ENCODE results near the gene RSRC1.

RSRC1 gene

GRCh38 chr3:158086361-158086760 is 23.5 kb upstream of the RSRC1 start:
- Histone ChIP-seq H2BK5ac (ENCODE audit: low read length) (no peak overlapping the region), H2AK5ac (ENCODE audit: low read depth, low read length) (no peak overlapping the region), H3K27me3 (ENCODE audit: control insufficient read depth in 3 of 3, insufficient read depth in 3 of 3, low read depth in 1 of 3, low read length in 3 of 3) (peaks cover 0 to 24% (median 0%) of the 10 kb centered on the region in 3 experiments), H3K79me1 (ENCODE audit: low read depth, low read length) (no peaks in the 10 kb centered on the region), H3K36me3 (replicated peaks in 1 of 2; ENCODE audit: control insufficient read depth in 2 of 2, insufficient read depth in 2 of 2, low read length in 2 of 2) (no peaks in the 10 kb centered on the region), H4K8ac (ENCODE audit: low read depth, low read length) (no peak overlapping the region), H3K4me1 (ENCODE audit: control insufficient read depth in 2 of 2, insufficient read depth in 1 of 2, low read depth in 1 of 2, low read length in 2 of 2) (no peaks in the 10 kb centered on the region), H2AFZ (ENCODE audit: low read length) (no peak overlapping the region), H2BK15ac (ENCODE audit: low read length) (no peak overlapping the region), H3K18ac (ENCODE audit: low read length) (no peak overlapping the region), H3K27ac (replicated peaks; ENCODE audit: low read length) (no peak overlapping the region), H3K4ac (ENCODE audit: low read length) (no peak overlapping the region), H2BK120ac (ENCODE audit: low read depth, low read length) (no peak overlapping the region), H4K91ac (ENCODE audit: low read depth, low read length, poor library complexity) (no peak overlapping the region), H3K9ac (ENCODE audit: low read depth, low read length, poor library complexity) (no peak overlapping the region), H3K14ac (ENCODE audit: low read length) (no peak overlapping the region), H3K4me3 (ENCODE audit: low read length in 2 of 2) (no peak overlapping the region), H3K4me2 (ENCODE audit: insufficient read depth, low read length, poor library complexity, severe bottlenecking) (no peak overlapping the region), H3K9me3 (replicated peaks in 1 of 2; ENCODE audit: control insufficient read depth in 2 of 2, insufficient read depth in 1 of 2, low read depth in 1 of 2, low read length in 2 of 2) (no peaks in the 10 kb centered on the region), H2BK12ac (ENCODE audit: low read length) (no peak overlapping the region), H3K23ac (ENCODE audit: low read depth, low read length, poor library complexity) (no peak overlapping the region)
- no peak for DNase-seq (ENCODE audit: low spot score)
- WGBS, 2 donors (ENCODE audit: extremely low coverage in 2 of 2, insufficient read length in 2 of 2, insufficient replicate concordance in 1 of 2): no CpG with 5 or more reads among the region's 1 CpG

- no peak overlapping the region for H4K91ac ChIP-seq (ENCODE audit: low read depth, low read length, poor library complexity)
- H2BK120ac ChIP-seq (ENCODE audit: low read depth, low read length): no peak overlapping the region
- no peak overlapping the region for H3K27ac ChIP-seq (replicated peaks; ENCODE audit: low read length)
- H3K4ac ChIP-seq (ENCODE audit: low read length): no peak overlapping the region
- no peak overlapping the region for H4K8ac ChIP-seq (ENCODE audit: low read depth, low read length)
- H2BK12ac ChIP-seq (ENCODE audit: low read length): no peak overlapping the region
- H3K14ac ChIP-seq (ENCODE audit: low read length): no peak overlapping the region
- no peak overlapping the region for H3K4me2 ChIP-seq (ENCODE audit: insufficient read depth, low read length, poor library complexity, severe bottlenecking)
- no peak overlapping the region for H3K23ac ChIP-seq (ENCODE audit: low read depth, low read length, poor library complexity)
- no peak overlapping the region for H3K18ac ChIP-seq (ENCODE audit: low read length)
- no peak overlapping the region for H3K9ac ChIP-seq (ENCODE audit: low read depth, low read length, poor library complexity)
- no peak overlapping the region for H2AFZ ChIP-seq (ENCODE audit: low read length)
- H3K27me3 ChIP-seq (ENCODE audit: control insufficient read depth in 3 of 3, insufficient read depth in 3 of 3, low read depth in 1 of 3, low read length in 3 of 3): peaks cover 0 to 28% (median 0%) of the 10 kb centered on the region in 3 experiments
- no peak overlapping the region for H2BK15ac ChIP-seq (ENCODE audit: low read length)
- H2BK5ac ChIP-seq (ENCODE audit: low read length): no peak overlapping the region
- no peaks in the 10 kb centered on the region for H3K9me3 ChIP-seq (replicated peaks in 1 of 2; ENCODE audit: control insufficient read depth in 2 of 2, insufficient read depth in 1 of 2, low read depth in 1 of 2, low read length in 2 of 2)
- no peaks in the 10 kb centered on the region for H3K4me1 ChIP-seq (ENCODE audit: control insufficient read depth in 2 of 2, insufficient read depth in 1 of 2, low read depth in 1 of 2, low read length in 2 of 2)
- no peaks in the 10 kb centered on the region for H3K36me3 ChIP-seq (replicated peaks in 1 of 2; ENCODE audit: control insufficient read depth in 2 of 2, insufficient read depth in 2 of 2, low read length in 2 of 2)
- DNase-seq (ENCODE audit: low spot score): no peak
- H2AK5ac ChIP-seq (ENCODE audit: low read depth, low read length): no peak overlapping the region
- no peaks in the 10 kb centered on the region for H3K79me1 ChIP-seq (ENCODE audit: low read depth, low read length)
- no CpG with 5 or more reads among the region's 2 CpGs for WGBS, 2 donors (ENCODE audit: extremely low coverage in 2 of 2, insufficient read length in 2 of 2, insufficient replicate concordance in 1 of 2)
- no peak overlapping the region for H3K4me3 ChIP-seq (ENCODE audit: low read length in 2 of 2)
These were observed 23.1 kb upstream of the RSRC1 start for GRCh38 chr3:158086776-158087175.

DNA sequence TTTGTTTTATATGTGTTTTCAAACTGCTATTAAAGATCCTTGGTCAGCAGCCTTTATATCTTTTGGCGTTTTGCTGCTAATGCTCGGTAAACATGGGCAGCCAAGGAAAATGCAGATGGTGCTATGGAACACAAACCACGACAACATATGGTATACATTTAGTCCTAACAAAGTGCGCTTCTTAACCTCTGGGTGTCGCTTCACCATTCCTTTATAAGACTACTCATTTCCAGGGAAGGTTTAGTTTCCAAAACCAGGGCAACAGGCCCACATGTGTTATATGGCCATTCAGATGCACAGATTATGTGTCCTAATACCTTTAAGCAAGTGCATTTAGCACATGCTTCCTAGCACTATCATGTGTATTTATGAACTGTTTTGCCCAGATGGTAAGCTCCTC is 18.4 kb upstream of the RSRC1 start:
- H4K8ac ChIP-seq (ENCODE audit: low read depth, low read length): no peak overlapping the region

DNA sequence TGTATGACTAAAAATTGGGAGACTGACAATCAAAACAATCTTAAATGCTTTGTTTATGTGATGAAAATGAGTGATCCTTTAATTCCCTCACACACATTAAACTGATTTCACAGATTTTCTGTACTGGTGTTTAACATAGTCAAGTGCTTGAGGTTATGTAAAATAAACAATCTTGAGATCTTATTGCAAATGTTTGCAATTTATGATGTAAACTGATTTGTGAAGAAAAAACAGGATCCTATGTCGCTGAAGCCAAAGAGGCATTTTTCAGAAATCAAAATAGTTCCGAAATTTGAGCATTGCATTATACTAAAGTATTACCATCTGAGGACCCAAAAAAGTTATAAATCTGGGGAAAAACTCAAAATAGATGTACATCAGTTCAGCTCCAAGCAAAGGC is 16.4 kb upstream of the RSRC1 start:
- Histone ChIP-seq H3K79me1 (ENCODE audit: low read depth, low read length) (no peaks in the 10 kb centered on the region), H2AK5ac (ENCODE audit: low read depth, low read length) (no peak overlapping the region), H3K9ac (ENCODE audit: low read depth, low read length, poor library complexity) (no peak overlapping the region), H3K23ac (ENCODE audit: low read depth, low read length, poor library complexity) (no peak overlapping the region), H3K4ac (ENCODE audit: low read length) (no peak overlapping the region), H2BK12ac (ENCODE audit: low read length) (no peak overlapping the region), H3K36me3 (replicated peaks in 1 of 2; ENCODE audit: control insufficient read depth in 2 of 2, insufficient read depth in 2 of 2, low read length in 2 of 2) (no peaks in the 10 kb centered on the region), H3K27ac (replicated peaks; ENCODE audit: low read length) (no peak overlapping the region), H2AFZ (ENCODE audit: low read length) (no peak overlapping the region), H3K4me1 (ENCODE audit: control insufficient read depth in 2 of 2, insufficient read depth in 1 of 2, low read depth in 1 of 2, low read length in 2 of 2) (peaks cover 4 to 9% of the 10 kb centered on the region in 2 donors), H3K27me3 (ENCODE audit: control insufficient read depth in 3 of 3, insufficient read depth in 3 of 3, low read depth in 1 of 3, low read length in 3 of 3) (peaks cover 21 to 86% (median 40%) of the 10 kb centered on the region in 3 experiments), H2BK5ac (ENCODE audit: low read length) (no peak overlapping the region), H3K14ac (ENCODE audit: low read length) (no peak overlapping the region), H3K9me3 (replicated peaks in 1 of 2; ENCODE audit: control insufficient read depth in 2 of 2, insufficient read depth in 1 of 2, low read depth in 1 of 2, low read length in 2 of 2) (no peaks in the 10 kb centered on the region), H2BK15ac (ENCODE audit: low read length) (no peak overlapping the region), H3K4me2 (ENCODE audit: insufficient read depth, low read length, poor library complexity, severe bottlenecking) (no peak overlapping the region), H2BK120ac (ENCODE audit: low read depth, low read length) (no peak overlapping the region), H3K4me3 (ENCODE audit: low read length in 2 of 2) (no peak overlapping the region), H3K18ac (ENCODE audit: low read length) (no peak overlapping the region), H4K91ac (ENCODE audit: low read depth, low read length, poor library complexity) (no peak overlapping the region), H4K8ac (ENCODE audit: low read depth, low read length) (no peak overlapping the region)
- DNase-seq (ENCODE audit: low spot score): no peak
- no CpG with 5 or more reads among the region's 2 CpGs for WGBS, 2 donors (ENCODE audit: extremely low coverage in 2 of 2, insufficient read length in 2 of 2, insufficient replicate concordance in 1 of 2)

More for the DNA sequence above, 18.4 kb upstream of the RSRC1 start:
- peaks cover 0 to 5% of the 10 kb centered on the region in 2 donors for H3K4me1 ChIP-seq (ENCODE audit: control insufficient read depth in 2 of 2, insufficient read depth in 1 of 2, low read depth in 1 of 2, low read length in 2 of 2)
- H3K27ac ChIP-seq (replicated peaks; ENCODE audit: low read length): no peak overlapping the region
- H2BK120ac ChIP-seq (ENCODE audit: low read depth, low read length): no peak overlapping the region
- H3K27me3 ChIP-seq (ENCODE audit: control insufficient read depth in 3 of 3, insufficient read depth in 3 of 3, low read depth in 1 of 3, low read length in 3 of 3): peaks cover 16 to 70% (median 25%) of the 10 kb centered on the region in 3 experiments
- no peak for DNase-seq (ENCODE audit: low spot score)
- no peaks in the 10 kb centered on the region for H3K79me1 ChIP-seq (ENCODE audit: low read depth, low read length)
- no peak overlapping the region for H2AK5ac ChIP-seq (ENCODE audit: low read depth, low read length)
- no peak overlapping the region for H3K4me3 ChIP-seq (ENCODE audit: low read length in 2 of 2)
- no peak overlapping the region for H4K91ac ChIP-seq (ENCODE audit: low read depth, low read length, poor library complexity)
- H3K23ac ChIP-seq (ENCODE audit: low read depth, low read length, poor library complexity): no peak overlapping the region
- no peaks in the 10 kb centered on the region for H3K36me3 ChIP-seq (replicated peaks in 1 of 2; ENCODE audit: control insufficient read depth in 2 of 2, insufficient read depth in 2 of 2, low read length in 2 of 2)
- no peak overlapping the region for H3K4me2 ChIP-seq (ENCODE audit: insufficient read depth, low read length, poor library complexity, severe bottlenecking)
- H3K9me3 ChIP-seq (replicated peaks in 1 of 2; ENCODE audit: control insufficient read depth in 2 of 2, insufficient read depth in 1 of 2, low read depth in 1 of 2, low read length in 2 of 2): no peaks in the 10 kb centered on the region
- H2AFZ ChIP-seq (ENCODE audit: low read length): no peak overlapping the region
- WGBS, 2 donors (ENCODE audit: extremely low coverage in 2 of 2, insufficient read length in 2 of 2, insufficient replicate concordance in 1 of 2): no CpG with 5 or more reads among the region's 5 CpGs
- H3K9ac ChIP-seq (ENCODE audit: low read depth, low read length, poor library complexity): no peak overlapping the region
- H2BK15ac ChIP-seq (ENCODE audit: low read length): no peak overlapping the region
- no peak overlapping the region for H3K14ac ChIP-seq (ENCODE audit: low read length)
- H2BK12ac ChIP-seq (ENCODE audit: low read length): no peak overlapping the region
- no peak overlapping the region for H3K18ac ChIP-seq (ENCODE audit: low read length)
- H2BK5ac ChIP-seq (ENCODE audit: low read length): no peak overlapping the region
- H3K4ac ChIP-seq (ENCODE audit: low read length): no peak overlapping the region

Data from neuronal stem cell (in vitro differentiated cells).